CD4-positive, CD25-positive, alpha-beta regulatory T cell (primary cell): ENCODE data around the gene SLC9A8. TPM values are rescaled to one million over a fixed set of nuclear protein-coding genes. Genes with fewer than 3 reads are reported as not detected.

ENCODE experiments used
- ATAC-seq, 2 donors: fragments of 150-1000 bp; cut with Tn5 transposase; one replicate each; pipeline ENCODE4 v1.10.0; 2021; ENCODE audit warnings: low read depth in 2 of 2, moderate number of reproducible peaks in 2 of 2, moderate library complexity in 1 of 2
- DNase-seq, 3 donors: peaks; one replicate each; pipeline versions ENCODE4 v3.0.0 to v3.0.0-alpha.2; 2012 to 2022; ENCODE audit warnings: mixed read lengths in 1 of 3
- H3K27ac ChIP-seq: one replicate; pipeline ENCODE4 v1.7.0; 2013; ENCODE audit warnings: mild to moderate bottlenecking, low read length; ENCODE audit not compliant: insufficient read depth, poor library complexity, severe bottlenecking
- H3K27me3 ChIP-seq: one replicate; pipeline ENCODE4 v1.7.0; 2013; ENCODE audit warnings: low read length; ENCODE audit not compliant: control insufficient read depth, insufficient read depth
- H3K36me3 ChIP-seq: one replicate; pipeline ENCODE4 v1.7.0; 2013; ENCODE audit warnings: mild to moderate bottlenecking, low read length, moderate library complexity; ENCODE audit not compliant: control insufficient read depth, insufficient read depth
- H3K4me1 ChIP-seq: 2 replicates; pipeline ENCODE4 v1.7.0; 2013; ENCODE audit warnings: mild to moderate bottlenecking, low read length; ENCODE audit not compliant: insufficient read depth, control insufficient read depth, poor library complexity, severe bottlenecking
- H3K4me3 ChIP-seq: one replicate; pipeline ENCODE4 v1.7.0; 2013; ENCODE audit warnings: low read depth, mild to moderate bottlenecking, low read length, moderate library complexity
- H3K9me3 ChIP-seq, 2 experiments: 1 replicate in 1 of 2; 2 replicates in 1 of 2; pipeline ENCODE4 v1.7.0; 2013; ENCODE audit warnings: low read length in 2 of 2, mild to moderate bottlenecking in 1 of 2, moderate library complexity in 1 of 2; ENCODE audit not compliant: control insufficient read depth in 2 of 2
- H3K27ac Mint-ChIP-seq, 3 donors: one replicate each; pipeline ENCODE4 v1.8.0; 2020 to 2022; ENCODE audit warnings: mild to moderate bottlenecking in 3 of 3, mixed read lengths in 3 of 3, moderate library complexity in 2 of 3
- H3K27me3 Mint-ChIP-seq: one replicate; pipeline ENCODE4 v1.8.0; 2022; ENCODE audit warnings: mild to moderate bottlenecking, mixed read lengths
- H3K36me3 Mint-ChIP-seq: one replicate; pipeline ENCODE4 v1.8.0; 2020; ENCODE audit warnings: mixed read lengths
- H3K4me1 Mint-ChIP-seq, 4 donors: one replicate each; pipeline ENCODE4 v1.8.0; 2020 to 2022; ENCODE audit warnings: mixed read lengths in 4 of 4, mild to moderate bottlenecking in 1 of 4
- H3K4me3 Mint-ChIP-seq, 4 donors: one replicate each; pipeline ENCODE4 v1.8.0; 2020 to 2022; ENCODE audit warnings: mild to moderate bottlenecking in 4 of 4, mixed read lengths in 4 of 4, moderate library complexity in 3 of 4
- H3K9me3 Mint-ChIP-seq, 7 donors: one replicate each; pipeline ENCODE4 v1.8.0; 2020 to 2022; ENCODE audit warnings: mixed read lengths in 7 of 7, mild to moderate bottlenecking in 3 of 7, moderate library complexity in 2 of 7
- polyA plus RNA-seq, 4 donors: library from polyadenylated mRNA; unstranded; fragments of 300-500 nt; fragmentation: Illumina TruSeq; gene quantifications; one replicate each; pipeline ENCODE4 v1.2.3, GENCODE V29; 2021
- total RNA-seq: library from RNA; stranded (reverse); gene quantifications from one replicate; pipeline ENCODE4 v1.2.3, GENCODE V29; 2022

The SLC9A8 gene, protein sequence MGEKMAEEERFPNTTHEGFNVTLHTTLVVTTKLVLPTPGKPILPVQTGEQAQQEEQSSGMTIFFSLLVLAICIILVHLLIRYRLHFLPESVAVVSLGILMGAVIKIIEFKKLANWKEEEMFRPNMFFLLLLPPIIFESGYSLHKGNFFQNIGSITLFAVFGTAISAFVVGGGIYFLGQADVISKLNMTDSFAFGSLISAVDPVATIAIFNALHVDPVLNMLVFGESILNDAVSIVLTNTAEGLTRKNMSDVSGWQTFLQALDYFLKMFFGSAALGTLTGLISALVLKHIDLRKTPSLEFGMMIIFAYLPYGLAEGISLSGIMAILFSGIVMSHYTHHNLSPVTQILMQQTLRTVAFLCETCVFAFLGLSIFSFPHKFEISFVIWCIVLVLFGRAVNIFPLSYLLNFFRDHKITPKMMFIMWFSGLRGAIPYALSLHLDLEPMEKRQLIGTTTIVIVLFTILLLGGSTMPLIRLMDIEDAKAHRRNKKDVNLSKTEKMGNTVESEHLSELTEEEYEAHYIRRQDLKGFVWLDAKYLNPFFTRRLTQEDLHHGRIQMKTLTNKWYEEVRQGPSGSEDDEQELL
- total RNA-seq (47.4 TPM), polyA plus RNA-seq (1 to 10 TPM; 4.9 to 8.7 (median 7.0) TPM)

DNA sequence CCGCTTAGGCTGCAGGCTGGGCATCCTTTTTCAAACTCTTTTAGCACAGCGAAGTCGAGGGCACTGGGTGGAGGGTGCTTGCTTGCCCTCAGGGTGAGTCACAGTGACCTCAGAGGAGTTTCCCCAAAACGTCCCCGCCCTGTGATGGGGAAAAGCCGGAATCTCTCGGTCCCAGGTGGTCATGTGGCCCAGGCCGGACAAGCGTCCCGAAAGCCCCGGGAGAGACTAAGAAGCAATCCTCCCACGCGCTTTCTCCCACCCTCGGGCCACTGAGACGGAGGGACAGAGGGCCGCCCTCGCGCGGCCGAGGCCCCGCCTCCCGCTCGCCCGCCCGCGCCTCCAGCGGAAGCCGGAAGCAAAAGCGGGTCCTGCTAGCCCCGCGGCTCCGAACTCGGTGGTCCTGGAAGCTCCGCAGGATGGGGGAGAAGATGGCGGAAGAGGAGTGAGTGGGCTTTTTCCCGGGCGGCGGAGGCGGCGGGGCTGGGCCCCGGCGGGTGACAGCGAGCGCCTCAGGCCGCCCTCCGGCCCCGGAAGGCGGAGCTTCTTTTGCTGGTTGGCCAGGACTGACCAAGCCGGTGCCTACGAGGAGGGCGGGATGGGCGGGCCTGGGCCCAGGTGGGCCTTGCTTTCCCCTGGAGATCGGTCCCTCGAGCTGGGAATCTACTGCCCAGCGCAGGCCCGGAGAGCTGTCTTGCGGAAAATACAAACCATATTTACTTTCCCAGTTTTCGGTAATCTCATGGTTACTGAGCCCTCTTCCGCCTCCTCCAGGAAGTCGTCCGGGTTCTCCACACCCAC lies at the start of gene SLC9A8:
Gene SLC9A8 (plus strand): TSS at position 322 of the 798 bp plus-strand sequence. CDS start 95 bp downstream, at position 417.
- Histone ChIP-seq H3K27me3 (no peaks in the 10 kb centered on the region), H3K9me3 (no peaks in the 10 kb centered on the region), H3K36me3 (peaks cover 16% of the 10 kb centered on the region), H3K27ac (peak within 1 kb of the TSS; percentile 98), H3K4me3 (peak within 1 kb of the TSS; percentile 95), H3K4me1 (peaks cover 23% of the 10 kb centered on the region)
- Mint-ChIP-seq H3K27ac (peak within 1 kb of the TSS; percentile 97 to 98 (median 97)), H3K4me1 (peaks cover 16 to 54% (median 39%) of the 10 kb centered on the region in 4 donors), H3K27me3 (no peaks in the 10 kb centered on the region), H3K36me3 (peaks cover 23% of the 10 kb centered on the region), H3K9me3 (no peaks in the 10 kb centered on the region), H3K4me3 (peak within 1 kb of the TSS; percentile 95 to 97 (median 96))
- peak; percentile 80 to 87 (median 83) for DNase-seq
- ATAC-seq, result peak; percentile 90 to 91

DNA sequence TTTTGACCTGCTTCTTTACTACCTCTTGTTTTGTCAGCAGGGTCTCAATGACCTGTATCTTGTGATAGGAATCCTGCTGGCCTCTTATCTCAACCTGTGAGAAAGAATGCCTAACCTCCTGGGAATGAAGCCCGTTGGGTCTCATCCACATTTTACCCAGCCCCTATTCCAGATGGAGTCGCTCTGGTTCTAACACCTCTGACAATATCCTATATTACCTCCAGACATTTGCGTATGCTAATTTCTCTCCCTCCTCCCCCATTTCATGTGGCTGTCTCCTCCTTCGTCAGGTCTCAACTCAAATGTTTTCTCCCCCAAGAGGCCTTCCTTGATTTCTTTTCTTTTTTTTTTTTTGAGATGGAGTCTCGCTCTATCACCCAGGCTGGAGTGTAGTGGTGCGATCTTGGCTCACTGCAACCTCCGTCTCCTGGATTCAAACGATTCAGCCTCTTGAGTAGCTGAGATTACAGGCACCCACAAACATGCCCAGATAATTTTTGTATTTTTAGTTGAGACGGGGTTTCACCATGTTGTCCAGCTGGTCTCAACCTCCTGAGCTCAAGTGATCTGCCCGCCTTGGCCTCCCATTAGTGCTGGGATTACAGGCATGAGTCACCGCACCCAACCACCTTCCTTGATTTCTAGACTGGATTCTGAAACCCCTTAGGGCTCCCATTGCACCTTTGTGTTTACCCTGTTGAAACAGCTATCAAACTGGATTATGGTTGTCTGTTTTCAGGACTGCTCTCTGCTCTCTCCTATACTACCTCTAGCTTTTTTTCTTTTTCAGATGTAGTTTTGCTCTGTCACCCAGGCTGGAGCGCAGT lies 49.5 kb upstream of the SLC9A8 start:
- Histone ChIP-seq H3K27me3 (peaks cover 1% of the 10 kb centered on the region), H3K27ac (no peak overlapping the region), H3K36me3 (no peaks in the 10 kb centered on the region), H3K4me1 (peaks cover 2% of the 10 kb centered on the region), H3K4me3 (no peak overlapping the region), H3K9me3 (no peaks in the 10 kb centered on the region)
- peaks cover 0 to 2% (median 0%) of the 10 kb centered on the region in 7 donors for H3K9me3 Mint-ChIP-seq
- peaks cover 6 to 9% (median 7%) of the 10 kb centered on the region in 4 donors for H3K4me1 Mint-ChIP-seq
- DNase-seq (no peak), ATAC-seq (no peak)
- no peak overlapping the region for H3K27ac Mint-ChIP-seq
- H3K27me3 Mint-ChIP-seq, result peaks cover 14% of the 10 kb centered on the region
- peaks cover 3% of the 10 kb centered on the region for H3K36me3 Mint-ChIP-seq
- no peak overlapping the region for H3K4me3 Mint-ChIP-seq

DNA sequence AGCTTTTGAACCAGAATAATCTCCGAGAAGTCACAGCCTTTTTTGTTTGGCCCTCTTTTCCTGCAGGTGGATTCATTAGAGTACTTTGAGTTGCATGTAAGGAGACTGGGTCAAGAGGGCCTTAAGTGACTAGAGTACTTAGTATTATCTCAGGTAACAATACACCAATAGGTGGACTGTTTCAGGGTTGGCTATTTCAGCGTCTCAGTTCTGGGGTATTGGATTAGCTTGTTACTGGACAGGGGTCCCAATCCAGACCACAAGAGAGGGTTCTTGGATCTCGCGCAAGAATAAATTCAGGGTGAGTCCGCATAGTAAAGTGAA lies 47.3 kb upstream of the SLC9A8 start:
- no peak for ATAC-seq

DNA sequence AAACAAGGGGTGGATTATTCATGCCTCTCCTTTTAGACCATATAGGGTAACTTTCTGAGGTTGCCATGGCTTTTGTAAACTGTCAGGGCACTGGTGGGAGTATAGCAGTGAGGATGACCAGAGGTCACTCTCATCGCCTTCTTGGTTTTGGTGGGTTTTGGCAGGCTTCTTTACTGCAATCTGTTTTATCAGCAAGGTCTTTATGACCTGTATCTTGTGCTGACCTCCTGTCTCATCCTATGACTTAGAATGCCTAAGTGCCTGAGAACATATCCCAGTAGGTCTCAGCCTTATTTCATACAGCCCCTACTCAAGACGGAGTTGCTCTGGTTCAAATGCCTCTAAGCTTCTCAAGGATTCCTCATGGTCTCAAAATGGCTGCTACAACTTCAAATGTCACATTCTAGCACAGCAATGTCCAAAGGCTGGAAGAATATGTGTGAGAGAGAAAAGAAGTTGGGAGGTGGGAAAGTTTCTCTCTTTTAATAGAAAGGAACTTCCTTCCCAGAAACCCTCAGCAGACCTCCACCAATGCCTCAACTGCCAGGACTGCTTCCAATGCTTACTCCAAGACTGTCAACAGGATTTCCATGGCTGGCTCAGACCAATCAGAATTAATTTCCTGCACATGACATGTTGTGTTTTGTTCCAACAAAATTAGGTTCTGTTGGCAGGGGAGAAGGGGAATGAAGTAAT lies 46.6 kb upstream of the SLC9A8 start:
- Histone ChIP-seq H3K4me1 (peaks cover 12% of the 10 kb centered on the region), H3K36me3 (no peaks in the 10 kb centered on the region), H3K27ac (no peak overlapping the region), H3K9me3 (no peaks in the 10 kb centered on the region), H3K27me3 (peaks cover 1% of the 10 kb centered on the region), H3K4me3 (no peak overlapping the region)
- no peak overlapping the region for H3K4me3 Mint-ChIP-seq
- no peaks in the 10 kb centered on the region for H3K9me3 Mint-ChIP-seq
- H3K4me1 Mint-ChIP-seq, result peaks cover 13 to 20% (median 16%) of the 10 kb centered on the region in 4 donors
- H3K36me3 Mint-ChIP-seq, result no peaks in the 10 kb centered on the region
- DNase-seq (no peak), ATAC-seq (no peak)
- H3K27me3 Mint-ChIP-seq, result peaks cover 23% of the 10 kb centered on the region
- H3K27ac Mint-ChIP-seq, result no peak overlapping the region

More for the DNA sequence above, 47.3 kb upstream of the SLC9A8 start:
- no peaks in the 10 kb centered on the region for H3K9me3 Mint-ChIP-seq
- H3K4me3 ChIP-seq, result no peak overlapping the region
- H3K36me3 Mint-ChIP-seq, result no peaks in the 10 kb centered on the region
- peaks cover 13 to 20% (median 16%) of the 10 kb centered on the region in 4 donors for H3K4me1 Mint-ChIP-seq
- no peak overlapping the region for H3K27ac ChIP-seq
- peaks cover 12% of the 10 kb centered on the region for H3K4me1 ChIP-seq
- H3K27me3 Mint-ChIP-seq, result peaks cover 23% of the 10 kb centered on the region
- no peaks in the 10 kb centered on the region for H3K9me3 ChIP-seq
- no peaks in the 10 kb centered on the region for H3K36me3 ChIP-seq
- H3K27me3 ChIP-seq, result peaks cover 1% of the 10 kb centered on the region
- no peak for DNase-seq
- no peak overlapping the region for H3K4me3 Mint-ChIP-seq
- H3K27ac Mint-ChIP-seq, result no peak overlapping the region

DNA sequence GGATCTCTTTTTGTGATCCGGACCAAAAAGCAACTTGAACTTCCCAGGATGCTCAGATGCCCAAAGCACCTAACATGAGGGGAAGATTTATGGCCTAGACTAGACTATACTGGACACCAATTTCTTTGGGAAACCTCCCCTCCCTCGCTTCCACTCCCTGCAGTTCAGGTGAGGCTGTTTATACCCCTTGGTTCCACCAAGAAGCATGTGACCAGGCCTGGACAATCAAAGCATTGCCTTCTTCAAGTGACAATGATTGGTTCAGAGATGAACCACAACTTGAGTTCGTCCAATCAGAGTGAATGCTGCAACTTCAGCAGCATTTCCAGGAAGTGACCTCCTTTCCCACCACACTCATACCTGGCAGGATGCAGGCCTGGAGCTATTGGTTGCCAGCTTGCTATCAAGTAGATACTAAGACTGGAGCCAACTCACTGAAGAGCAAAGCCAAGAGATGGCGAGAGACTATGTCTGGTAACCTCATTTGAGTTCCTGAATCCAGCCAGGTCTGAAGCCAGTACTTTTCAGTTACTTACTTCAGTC lies 45.6 kb upstream of the SLC9A8 start:
- Histone ChIP-seq H3K9me3 (no peaks in the 10 kb centered on the region), H3K27ac (no peak overlapping the region), H3K4me1 (peaks cover 12% of the 10 kb centered on the region), H3K4me3 (no peak overlapping the region), H3K36me3 (no peaks in the 10 kb centered on the region), H3K27me3 (peaks cover 1% of the 10 kb centered on the region)
- Mint-ChIP-seq H3K4me1 (peaks cover 13 to 20% (median 16%) of the 10 kb centered on the region in 4 donors), H3K27me3 (peaks cover 23% of the 10 kb centered on the region), H3K36me3 (no peaks in the 10 kb centered on the region), H3K27ac (no peak overlapping the region), H3K9me3 (no peaks in the 10 kb centered on the region), H3K4me3 (no peak overlapping the region)
- DNase-seq (peak in 1 of 3 donors; percentile 34), ATAC-seq (no peak)

DNA sequence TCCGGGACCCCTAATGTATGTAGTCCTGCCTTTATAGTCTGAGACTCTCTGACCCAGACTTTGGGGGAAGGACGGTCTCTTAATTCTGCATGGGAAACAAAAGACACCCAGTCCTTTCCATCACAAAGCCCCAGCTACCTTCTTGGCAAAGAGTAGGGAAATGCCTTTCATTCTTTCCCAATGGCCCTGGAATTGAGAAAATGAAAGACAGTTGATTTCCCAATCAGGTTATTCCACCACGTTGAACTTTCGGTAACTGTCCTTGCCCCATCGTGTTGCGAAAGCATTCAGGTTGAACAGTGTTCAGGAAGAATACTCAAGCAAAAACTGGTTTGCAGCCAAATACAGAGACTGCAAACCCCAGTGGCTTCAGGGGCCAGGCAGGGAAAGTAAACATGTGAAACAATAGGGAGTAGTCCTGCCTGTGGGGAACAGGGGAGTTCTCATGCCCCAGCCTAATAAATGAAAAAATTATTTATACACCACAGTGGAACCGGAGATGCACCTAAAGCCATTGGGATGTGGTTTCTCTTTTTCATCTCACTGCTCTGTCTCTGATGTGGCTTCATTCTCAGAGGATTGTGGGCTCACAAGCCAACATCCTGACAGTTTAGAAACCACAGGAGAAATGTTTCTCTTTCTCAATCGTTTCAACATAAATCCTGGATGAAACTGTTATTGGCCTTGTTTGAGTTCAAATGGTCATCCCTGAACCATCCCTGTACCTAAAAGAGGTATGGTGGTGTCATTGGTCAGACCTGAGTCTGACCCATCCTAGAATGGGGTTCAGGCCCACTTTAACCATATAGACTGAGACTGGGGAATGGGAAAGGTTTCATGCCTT lies 44.2 kb upstream of the SLC9A8 start:
- H3K27me3 Mint-ChIP-seq, result peaks cover 23% of the 10 kb centered on the region
- Histone ChIP-seq H3K4me3 (peak overlapping the region; percentile 33), H3K9me3 (no peaks in the 10 kb centered on the region), H3K27ac (no peak overlapping the region), H3K4me1 (peaks cover 12% of the 10 kb centered on the region), H3K27me3 (peaks cover 1% of the 10 kb centered on the region), H3K36me3 (no peaks in the 10 kb centered on the region)
- peak overlapping the region in 2 of 3 donors; percentile 57 to 89 for H3K27ac Mint-ChIP-seq
- ATAC-seq (peak; percentile 47 to 72), DNase-seq (peak in 2 of 3 donors; percentile 46 to 84)
- H3K4me1 Mint-ChIP-seq, result peaks cover 13 to 20% (median 16%) of the 10 kb centered on the region in 4 donors
- H3K36me3 Mint-ChIP-seq, result no peaks in the 10 kb centered on the region
- H3K9me3 Mint-ChIP-seq, result no peaks in the 10 kb centered on the region
- peak overlapping the region in 3 of 4 donors; percentile 2 to 61 (median 46) for H3K4me3 Mint-ChIP-seq
